ENCODE data around the gene PLXNA4. TPM values are rescaled to one million over a fixed set of nuclear protein-coding genes. Genes with fewer than 3 reads are reported as not detected.

Gene PLXNA4
- total RNA-seq, 4 donors from 2014 or later, result 1.1 to 2.8 (median 1.4) TPM

DNA sequence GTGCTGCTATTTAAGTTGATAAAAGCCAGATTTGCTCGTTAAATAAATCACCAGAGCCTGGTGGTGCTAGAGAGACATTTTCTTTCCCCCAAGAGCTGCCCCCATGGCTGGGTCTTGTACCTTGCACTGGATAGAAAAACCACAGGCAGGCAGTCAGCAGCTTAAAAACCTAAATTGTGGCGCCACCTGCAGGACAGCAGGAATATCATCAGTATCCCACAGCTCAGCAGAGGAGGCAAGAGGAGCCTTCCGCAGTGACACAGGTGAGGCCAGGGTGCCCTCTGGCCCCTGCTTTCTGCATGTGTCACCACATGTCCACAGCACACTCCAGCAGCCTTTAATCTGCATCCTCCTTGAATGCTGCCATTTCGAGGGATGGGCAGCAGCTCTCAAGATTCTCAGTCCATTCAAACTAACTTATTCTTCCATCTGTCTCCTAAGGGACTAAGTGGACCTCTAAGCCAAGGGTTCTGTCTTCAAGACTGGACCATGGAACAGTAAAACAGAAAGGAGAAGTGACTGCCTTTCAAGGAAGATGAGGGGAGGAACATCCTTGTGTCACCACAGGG lies 4.5 kb upstream of the PLXNA4 start:
- Histone ChIP-seq H3K36me3 (no peaks in the 10 kb centered on the region), H3K27ac (no peak overlapping the region), H3K27me3 (peaks cover 31% of the 10 kb centered on the region), H3K4me3 (no peak overlapping the region), H3K9me3 (no peaks in the 10 kb centered on the region), H3K4me1 (peaks cover 7 to 15% (median 10%) of the 10 kb centered on the region in 4 donors)
- in situ Hi-C loops (cut with MboI; ENCODE audit: low pct_ligation_motif_present in 1 of 4, low pct_unique_long_range_greater_than_20kb in 1 of 4, low sequenced_read_pairs in 3 of 4) (loop anchor here in 3 of 4 donors (10.0 to 25.0 kb wide), 4 partner anchors 266 to 896 kb away; no protein-coding TSS in a partner anchor), intact Hi-C loops (cut with DNase I; ENCODE audit: low total_unique reads) (loop anchor here (2.0 to 10.0 kb wide), 2 partner anchors 262 to 636 kb away; no protein-coding TSS in a partner anchor)
- peak; percentile 77 for DNase-seq
- 0 to 5% methylated on average over 1 to 4 of the region's 4 CpGs for WGBS, 2 donors (ENCODE audit: low coverage in 1 of 2)
- TF ChIP-seq POLR2A (IDR thresholded peaks at IDR 0.05) (no peak), POLR2AphosphoS5 (IDR thresholded peaks at IDR 0.05) (no peak), EP300 (IDR thresholded peaks at IDR 0.05; ENCODE audit: low read depth) (no peak)
- TF ChIP-seq, protein P1, sequence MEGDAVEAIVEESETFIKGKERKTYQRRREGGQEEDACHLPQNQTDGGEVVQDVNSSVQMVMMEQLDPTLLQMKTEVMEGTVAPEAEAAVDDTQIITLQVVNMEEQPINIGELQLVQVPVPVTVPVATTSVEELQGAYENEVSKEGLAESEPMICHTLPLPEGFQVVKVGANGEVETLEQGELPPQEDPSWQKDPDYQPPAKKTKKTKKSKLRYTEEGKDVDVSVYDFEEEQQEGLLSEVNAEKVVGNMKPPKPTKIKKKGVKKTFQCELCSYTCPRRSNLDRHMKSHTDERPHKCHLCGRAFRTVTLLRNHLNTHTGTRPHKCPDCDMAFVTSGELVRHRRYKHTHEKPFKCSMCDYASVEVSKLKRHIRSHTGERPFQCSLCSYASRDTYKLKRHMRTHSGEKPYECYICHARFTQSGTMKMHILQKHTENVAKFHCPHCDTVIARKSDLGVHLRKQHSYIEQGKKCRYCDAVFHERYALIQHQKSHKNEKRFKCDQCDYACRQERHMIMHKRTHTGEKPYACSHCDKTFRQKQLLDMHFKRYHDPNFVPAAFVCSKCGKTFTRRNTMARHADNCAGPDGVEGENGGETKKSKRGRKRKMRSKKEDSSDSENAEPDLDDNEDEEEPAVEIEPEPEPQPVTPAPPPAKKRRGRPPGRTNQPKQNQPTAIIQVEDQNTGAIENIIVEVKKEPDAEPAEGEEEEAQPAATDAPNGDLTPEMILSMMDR (IDR thresholded peaks at IDR 0.05), result peak; percentile 71 to 84 (median 78)

DNA sequence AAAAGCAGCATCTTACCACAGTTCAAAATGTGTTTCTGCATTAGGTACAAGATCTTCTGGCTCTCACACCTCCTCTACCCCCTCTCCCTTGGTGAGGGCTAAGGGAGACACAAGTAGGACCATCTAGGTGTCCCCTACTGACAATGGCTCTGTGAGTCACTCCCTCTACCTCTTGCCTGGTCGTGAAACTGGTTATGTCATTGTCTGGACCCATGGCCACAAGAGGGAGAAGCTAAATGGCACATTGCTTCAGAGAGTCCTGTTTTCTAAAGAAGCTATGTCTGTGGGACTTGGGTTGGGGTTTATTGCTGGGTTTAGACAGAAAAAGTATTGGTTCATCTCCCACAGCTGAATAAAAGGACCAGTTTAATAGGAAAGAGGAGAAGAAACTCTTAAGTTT lies 4.0 kb upstream of the PLXNA4 start:
- peaks cover 7 to 20% (median 15%) of the 10 kb centered on the region in 4 donors for H3K4me1 ChIP-seq
- no peaks in the 10 kb centered on the region for H3K9me3 ChIP-seq
- H3K4me3 ChIP-seq, result no peak overlapping the region
- no peaks in the 10 kb centered on the region for H3K36me3 ChIP-seq
- peaks cover 36% of the 10 kb centered on the region for H3K27me3 ChIP-seq
- 19% methylated on average over 1 of the region's 1 CpG; no CpG with 5 or more reads in 1 of the 2 donors for WGBS, 2 donors (ENCODE audit: low coverage in 1 of 2)
- intact Hi-C loops (cut with DNase I; ENCODE audit: low total_unique reads), result loop anchor here (2.0 to 10.0 kb wide), 2 partner anchors 261 to 635 kb away; no protein-coding TSS in a partner anchor
- H3K27ac ChIP-seq, result no peak overlapping the region
- in situ Hi-C loops (cut with MboI; ENCODE audit: low pct_ligation_motif_present in 1 of 4, low pct_unique_long_range_greater_than_20kb in 1 of 4, low sequenced_read_pairs in 3 of 4), result loop anchor here in 3 of 4 donors (10.0 to 25.0 kb wide), 4 partner anchors 265 to 895 kb away; no protein-coding TSS in a partner anchor
- TF ChIP-seq, protein P1 (IDR thresholded peaks at IDR 0.05), result no peak
- TF ChIP-seq EP300 (IDR thresholded peaks at IDR 0.05; ENCODE audit: low read depth) (no peak), POLR2A (IDR thresholded peaks at IDR 0.05) (no peak), POLR2AphosphoS5 (IDR thresholded peaks at IDR 0.05) (no peak)
- DNase-seq, result no peak

DNA sequence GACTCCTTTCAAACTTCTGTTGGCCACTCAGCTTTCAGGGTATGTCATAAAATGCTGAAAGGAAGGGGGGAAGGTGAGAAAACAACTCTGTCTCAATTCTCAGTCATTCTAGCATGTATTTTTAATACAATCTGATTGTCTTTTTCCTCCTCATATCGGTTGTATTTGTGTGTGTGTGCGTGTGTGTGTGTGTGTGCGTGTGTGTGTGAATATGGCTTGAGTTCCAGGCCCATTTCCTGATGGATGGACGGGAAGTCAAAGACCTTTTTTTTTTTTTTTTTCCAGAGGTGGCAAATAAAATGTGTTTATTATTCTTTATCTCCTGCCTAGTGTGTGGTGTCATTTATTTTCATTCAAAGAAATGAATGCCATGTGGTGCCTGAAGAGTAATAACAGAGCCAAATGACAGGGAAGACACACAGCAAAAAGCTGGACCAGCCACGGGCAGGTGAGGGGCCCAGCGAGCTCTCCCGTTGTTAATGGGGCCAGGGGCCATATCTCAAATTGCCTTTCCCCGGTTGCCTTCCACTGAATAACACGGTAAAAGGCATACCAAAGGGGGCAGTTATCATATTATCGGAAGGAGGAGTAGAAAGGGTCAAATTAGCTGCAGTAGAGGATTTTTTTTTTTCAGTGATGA lies 3.1 kb upstream of the PLXNA4 start:
- Histone ChIP-seq H3K27me3 (peaks cover 45% of the 10 kb centered on the region), H3K27ac (no peak overlapping the region), H3K36me3 (no peaks in the 10 kb centered on the region), H3K4me3 (no peak overlapping the region), H3K4me1 (peaks cover 7 to 23% (median 18%) of the 10 kb centered on the region in 4 donors), H3K9me3 (no peaks in the 10 kb centered on the region)
- 75 to 85% methylated on average over 9 to 10 of the region's 10 CpGs for WGBS, 2 donors (ENCODE audit: low coverage in 1 of 2)
- DNase-seq, result no peak
- intact Hi-C loops (cut with DNase I; ENCODE audit: low total_unique reads) (loop anchor here (5.0 kb wide), 2 partner anchors 887 to 1467 kb away; no protein-coding TSS in a partner anchor), in situ Hi-C loops (cut with MboI; ENCODE audit: low pct_ligation_motif_present in 1 of 4, low pct_unique_long_range_greater_than_20kb in 1 of 4, low sequenced_read_pairs in 3 of 4) (loop anchor here in 3 of 4 donors (10.0 to 25.0 kb wide), 4 partner anchors 265 to 892 kb away; no protein-coding TSS in a partner anchor)
- TF ChIP-seq POLR2A (IDR thresholded peaks at IDR 0.05) (no peak), POLR2AphosphoS5 (IDR thresholded peaks at IDR 0.05) (no peak), EP300 (IDR thresholded peaks at IDR 0.05; ENCODE audit: low read depth) (no peak)
- TF ChIP-seq, protein P1 (IDR thresholded peaks at IDR 0.05), result no peak

DNA sequence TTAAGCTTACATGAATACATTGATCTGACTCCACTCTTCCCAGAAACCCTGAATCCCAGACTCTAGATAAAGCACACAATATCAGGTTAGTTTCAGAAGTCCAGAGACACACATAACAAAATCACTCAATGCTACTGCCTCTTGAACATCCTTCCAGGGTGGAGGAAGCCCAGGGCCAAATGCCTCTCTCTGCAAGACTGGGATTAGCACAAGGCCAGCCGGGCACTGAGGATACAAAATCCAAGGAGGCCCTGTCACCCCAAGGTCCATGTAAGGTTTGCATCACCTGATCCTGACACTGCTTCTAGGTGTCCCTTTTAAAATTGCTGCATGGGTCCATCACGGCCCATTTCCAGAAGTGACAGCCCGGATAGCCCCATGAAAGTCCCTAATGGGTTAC lies 2.6 kb upstream of the PLXNA4 start:
- H3K4me3 ChIP-seq, result no peak overlapping the region
- WGBS, 2 donors (ENCODE audit: low coverage in 1 of 2), result 69 to 91% methylated on average over 3 of the region's 3 CpGs
- no peaks in the 10 kb centered on the region for H3K36me3 ChIP-seq
- in situ Hi-C loops (cut with MboI; ENCODE audit: low pct_ligation_motif_present in 1 of 4, low pct_unique_long_range_greater_than_20kb in 1 of 4, low sequenced_read_pairs in 3 of 4) (loop anchor here in 3 of 4 donors (10.0 to 25.0 kb wide), 4 partner anchors 264 to 892 kb away; no protein-coding TSS in a partner anchor), intact Hi-C loops (cut with DNase I; ENCODE audit: low total_unique reads) (loop anchor here (5.0 kb wide), 2 partner anchors 887 to 1467 kb away; no protein-coding TSS in a partner anchor)
- no peak for DNase-seq
- H3K9me3 ChIP-seq, result no peaks in the 10 kb centered on the region
- H3K4me1 ChIP-seq, result peaks cover 7 to 23% (median 18%) of the 10 kb centered on the region in 4 donors
- H3K27me3 ChIP-seq, result peaks cover 50% of the 10 kb centered on the region
- H3K27ac ChIP-seq, result no peak overlapping the region
- TF ChIP-seq POLR2A (IDR thresholded peaks at IDR 0.05), result no peak
- no peak for TF ChIP-seq EP300 (IDR thresholded peaks at IDR 0.05; ENCODE audit: low read depth)
- no peak for TF ChIP-seq POLR2AphosphoS5 (IDR thresholded peaks at IDR 0.05)
